HepG2 (cell line): Measurements from ENCODE around the gene HNRNPR. TPM values are rescaled to one million over a fixed set of nuclear protein-coding genes. Genes with fewer than 3 reads are reported as not detected.
A peak's percentile ranks its signal among the peaks of the same experiment; 100 is the strongest.
"Not testable (repeated sequence)": the region's sequence is repeated elsewhere in the genome, so short reads cannot be mapped to it uniquely, and the experiment has no call there.

Source experiments
- ATAC-seq: fragments of 200-7000 bp; cut with Tn5 transposase; 3 replicates; pipeline ENCODE4 v1.9.1; 2020; ENCODE audit warnings: mild to moderate bottlenecking, moderate library complexity
- BruUV-seq: library from RNA; stranded (reverse); fragments of 400-500 nt; replicated peaks from 2 replicates; lab custom pipeline; 2021; lab: Mats Ljungman, UMichigan
- CTCF ChIA-PET: fragments of 300-600 bp; formaldehyde crosslinking; extraction: SDS; loops from one replicate; lab custom pipeline; 2021; ENCODE audit warnings: low total read pairs, inconsistent platforms, low intra/inter-chr PET ratio; lab: Yijun Ruan, JAX
- POLR2A ChIA-PET: fragments of 350-600 bp; sonication (Branson Sonifier 250); formaldehyde crosslinking; loops from one replicate; lab custom pipeline; 2020; ENCODE audit warnings: antibody characterized with exemption, inconsistent platforms; lab: Yijun Ruan, JAX
- DNase-seq: peaks from one replicate; pipeline ENCODE4 v3.0.0-alpha.2; 2015; ENCODE audit warnings: low spot score
- FAIRE-seq: peaks from 3 replicates; lab custom pipeline; 2011; peaks lifted over from hg19 to GRCh38; lab: Jason Lieb, UNC
- H2AFZ ChIP-seq: one replicate; pipeline ENCODE4 v1.6.1; 2011; ENCODE audit warnings: low read length, inconsistent platforms
- H3K27ac ChIP-seq: fragments of 300-600 bp; 3 replicates; pipeline ENCODE4 v1.8.0; 2011; ENCODE audit warnings: mixed run types, mild to moderate bottlenecking, mixed read lengths, low read length, inconsistent platforms; ENCODE audit not compliant: insufficient read depth; ENCODE audit errors: extremely low read length
- H3K27me3 ChIP-seq, 2 experiments: fragments of 200-600 bp in 1 of 2; 2 replicates in 1 of 2; 3 replicates in 1 of 2; pipeline versions ENCODE4 v1.6.0 to v1.8.0; 2011; ENCODE audit warnings: low read length in 2 of 2, mild to moderate bottlenecking in 2 of 2, moderate library complexity in 2 of 2, inconsistent platforms in 1 of 2; ENCODE audit not compliant: insufficient read depth in 2 of 2, control insufficient read depth in 1 of 2
- H3K36me3 ChIP-seq, 2 experiments: fragments of 200-600 bp in 1 of 2; replicated peaks in 1 of 2; 2 replicates in 1 of 2; 3 replicates in 1 of 2; pipeline versions ENCODE4 v1.5.1 to v1.8.0; 2011; ENCODE audit warnings: low read length in 2 of 2, inconsistent platforms in 1 of 2; ENCODE audit not compliant: insufficient read depth in 2 of 2, control insufficient read depth in 1 of 2
- H3K4me1 ChIP-seq: 2 replicates; pipeline ENCODE4 v1.5.1; 2012; ENCODE audit warnings: low read length, inconsistent platforms; ENCODE audit not compliant: insufficient read depth
- H3K4me2 ChIP-seq: 2 replicates; pipeline ENCODE4 v1.6.0; 2011; ENCODE audit warnings: low read depth, low read length, inconsistent platforms
- H3K4me3 ChIP-seq, 3 experiments: fragments of 200-600 bp in 1 of 3; sonication (generic), shearing (Covaris generic) in 1 of 3; replicated peaks in 1 of 3; 2 replicates each; pipeline ENCODE4 v1.5.1; 2011 to 2016; ENCODE audit warnings: low read length in 3 of 3, inconsistent platforms in 2 of 3, low read depth in 2 of 3, mild to moderate bottlenecking in 2 of 3, control low read depth in 1 of 3, mixed read lengths in 1 of 3; ENCODE audit not compliant: insufficient read depth in 1 of 3
- H3K79me2 ChIP-seq: one replicate; pipeline ENCODE4 v1.6.1; 2011; ENCODE audit warnings: low read length, inconsistent platforms; ENCODE audit not compliant: insufficient read depth
- H3K9ac ChIP-seq: 2 replicates; pipeline ENCODE4 v1.6.0; 2011; ENCODE audit warnings: mild to moderate bottlenecking, low read depth, low read length, inconsistent platforms; ENCODE audit not compliant: insufficient read depth
- H3K9me3 ChIP-seq: 2 replicates; pipeline ENCODE4 v1.5.1; 2012; ENCODE audit warnings: mild to moderate bottlenecking, low read length
- H4K20me1 ChIP-seq: 2 replicates; pipeline ENCODE4 v1.6.0; 2011; ENCODE audit warnings: inconsistent platforms, mild to moderate bottlenecking, low read length, moderate library complexity; ENCODE audit not compliant: insufficient read depth
- HNF1B ChIP-seq: sonication (generic); formaldehyde crosslinking; IDR thresholded peaks from 2 replicates; pipeline ENCODE4 v1.5.1; 2020; ENCODE audit warnings: mild to moderate bottlenecking, moderate library complexity, missing genetic modification reagents
- WGBS: methylation state at CpG from one replicate; pipeline ENCODE4 v1.1.6; 2017; ENCODE audit warnings: low lambda C conversion rate; 5-methylcytosine and 5-hydroxymethylcytosine counted together
- in situ Hi-C: cut with HindIII; loops from 2 replicates; pipeline ENCODE4 v1.10.0; 2017; ENCODE audit warnings: low pct_unique_long_range_greater_than_20kb; ENCODE audit not compliant: extremely low pct_ligation_motif_present
- intact Hi-C: fragments of 100-400 bp; cut with micrococcal nuclease; formaldehyde crosslinking; loops from one replicate; pipeline ENCODE4 v1.10.0; 2022; ENCODE audit not compliant: unreplicated experiment
- polyA plus RNA-seq, 8 experiments: library from polyadenylated mRNA; depleted of rRNA in 3 of 8; stranded (reverse) in 7 of 8; unstranded in 1 of 8; fragments of >200 nt; fragmentation: Illumina TruSeq in 4 of 8; extraction: Trizol in 4 of 8; gene quantifications; 2 replicates each; pipeline versions ENCODE4 v1.2.1 to v1.2.3, GENCODE V29; 2011 to 2016; ENCODE audit warnings: low read depth in 4 of 8, missing spikeins in 1 of 8, mixed read lengths in 1 of 8; ENCODE audit not compliant: insufficient read depth in 1 of 8
- total RNA-seq, 5 experiments: library from RNA; depleted of rRNA; stranded (reverse); fragments of >200 nt; fragmentation: Illumina TruSeq; extraction: Trizol; gene quantifications; 2 replicates each; pipeline ENCODE4 v1.2.3, GENCODE V29; 2016; ENCODE audit warnings: low read depth in 1 of 5

The HNRNPR gene
- total and polyA plus RNA-seq, 2 of the 13 experiments (the other 11 are each of a cell fraction or from before 2014, with no cell fraction given) = 133 to 216 TPM

- peak; percentile 44; the same call in 1 of the 2 replicates for TF ChIP-seq HNF1B (CRISPR knock-in tag)
Observed at GRCh38 chr1:23376890-23377811, 33.1 kb upstream of the HNRNPR start (continued).

GRCh38 chr1:23374079-23374735, 30.1 kb upstream of the HNRNPR start:
- Histone ChIP-seq H3K79me2 (peaks cover 16% of the 10 kb centered on the region), H3K4me1 (peaks cover 61% of the 10 kb centered on the region)
- H3K9me3 ChIP-seq, CTCF ChIA-PET, ATAC-seq, intact Hi-C loops, in situ Hi-C loops, BruUV-seq, H3K27me3 ChIP-seq, FAIRE-seq, H2AFZ ChIP-seq, H3K4me3 ChIP-seq, H3K27ac ChIP-seq, H4K20me1 ChIP-seq, DNase-seq, H3K4me2 ChIP-seq, H3K36me3 ChIP-seq, POLR2A ChIA-PET, H3K9ac ChIP-seq: not testable (repeated sequence)
- 74% methylated on average over 12 of the region's 12 CpGs for WGBS
